ENCODE data around the gene PLAAT3. TPM values are rescaled to one million over a fixed set of nuclear protein-coding genes. Genes with fewer than 3 reads are reported as not detected.
"Not testable (repeated sequence)": the region's sequence is repeated elsewhere in the genome, so short reads cannot be mapped to it uniquely, and the experiment has no call there.

Gene PLAAT3
- total and polyA plus RNA-seq, 11 donors = 74.9 to 191 (median 126) TPM

- Histone ChIP-seq H3K9me3 (no peaks in the 10 kb centered on the region), H3K36me3 (no peaks in the 10 kb centered on the region), H3K27ac (peak overlapping the region in 1 of 12 donors; percentile 79), H3K4me1 (peaks cover 0 to 27% (median 0%) of the 10 kb centered on the region in 12 donors), H3K27me3 (no peaks in the 10 kb centered on the region), H3K4me3 (no peak overlapping the region)
- WGBS, 4 donors = 83 to 94% (median 88%) methylated on average over 1 of the region's 1 CpG
- intact Hi-C loops (cut with DNase I) = loop anchor here in 1 of 10 donors (5.0 kb wide), 1 partner anchor 144 kb away; no protein-coding TSS in a partner anchor
- no peak for DNase-seq
- ATAC-seq = peak in 3 of 4 donors; percentile 34 to 51 (median 43)
- no peak for TF ChIP-seq CTCF (IDR thresholded peaks at IDR 0.05)
- no peak for TF ChIP-seq POLR2A (IDR thresholded peaks at IDR 0.05)
Measured at GRCh38 chr11:63621071-63621470, 6.8 kb upstream of the PLAAT3 start.

GRCh38 chr11:63619967-63620366 is 5.7 kb upstream of the PLAAT3 start:
- no peaks in the 10 kb centered on the region for H3K27me3 ChIP-seq
- H3K4me1 ChIP-seq = peaks cover 0 to 27% (median 0%) of the 10 kb centered on the region in 12 donors
- no peak for DNase-seq
- no peak overlapping the region for H3K4me3 ChIP-seq
- no peak for ATAC-seq
- TF ChIP-seq CTCF (IDR thresholded peaks at IDR 0.05) = no peak
- no peak for TF ChIP-seq POLR2A (IDR thresholded peaks at IDR 0.05)
- WGBS, 4 donors = 44 to 56% (median 51%) methylated on average over 6 of the region's 6 CpGs
- no peak overlapping the region for H3K27ac ChIP-seq
- intact Hi-C loops (cut with DNase I) = loop anchor here in 2 of 10 donors (5.0 to 10.0 kb wide), 2 partner anchors 85 to 143 kb away; partner anchors contain the start of gene PLAAT4 (in 1 of the 2)
- H3K9me3 ChIP-seq = no peaks in the 10 kb centered on the region
- H3K36me3 ChIP-seq = no peaks in the 10 kb centered on the region

- intact Hi-C loops (cut with DNase I) = loop anchor here in 1 of 10 donors (10.0 kb wide), 1 partner anchor 83 kb away; the partner anchor contains the start of gene PLAAT4
- H3K36me3 ChIP-seq, H3K27ac ChIP-seq, H3K4me3 ChIP-seq, ATAC-seq, DNase-seq, H3K9me3 ChIP-seq, H3K27me3 ChIP-seq: not testable (repeated sequence)
- peaks cover 0 to 27% (median 5%) of the 10 kb centered on the region in 12 donors for H3K4me1 ChIP-seq
- 74 to 90% (median 86%) methylated on average over 5 of the region's 5 CpGs for WGBS, 4 donors
Measured at GRCh38 chr11:63617686-63618085, 3.5 kb upstream of the PLAAT3 start.

- TF ChIP-seq POLR2A (IDR thresholded peaks at IDR 0.05) = no peak
- intact Hi-C loops (cut with DNase I) = loop anchor here in 1 of 10 donors (10.0 kb wide), 1 partner anchor 82 kb away; the partner anchor contains the start of gene PLAAT4
- H3K4me1 ChIP-seq = peaks cover 0 to 31% (median 12%) of the 10 kb centered on the region in 12 donors
- no peaks in the 10 kb centered on the region for H3K27me3 ChIP-seq
- no peaks in the 10 kb centered on the region for H3K36me3 ChIP-seq
- no peak overlapping the region for H3K4me3 ChIP-seq
- no peak for DNase-seq
- ATAC-seq = no peak
- H3K9me3 ChIP-seq = no peaks in the 10 kb centered on the region
- no peak overlapping the region for H3K27ac ChIP-seq
- 86 to 94% (median 88%) methylated on average over 3 of the region's 3 CpGs for WGBS, 4 donors
Measured at GRCh38 chr11:63616953-63617352, 2.7 kb upstream of the PLAAT3 start.

GRCh38 chr11:63613517-63614135 is 607 bp downstream of the PLAAT3 start:
- Histone ChIP-seq H3K4me1 (peaks cover 10 to 49% (median 41%) of the 10 kb centered on the region in 12 donors), H3K9me3 (no peaks in the 10 kb centered on the region), H3K4me3 (peak overlapping the region; percentile 52 to 98 (median 89)), H3K36me3 (no peaks in the 10 kb centered on the region), H3K27ac (peak overlapping the region; percentile 75 to 95 (median 90)), H3K27me3 (no peaks in the 10 kb centered on the region)
- ATAC-seq = peak; percentile 44 to 73 (median 60)
- 0 to 1% (median 0%) methylated on average over 6 to 45 of the region's 45 CpGs for whole genome bisulfite sequencing, 4 donors
- intact Hi-C loops (cut with DNase I) = loop anchor here in 4 of 10 donors (1.0 to 10.0 kb wide), 6 partner anchors 36 to 79 kb away; partner anchors contain the start of genes PLAAT4 (in 2 of the 4) and ATL3 (in 1 of the 4)
- peak; percentile 61 to 72 (median 66) for DNase-seq
- TF ChIP-seq POLR2A (IDR thresholded peaks at IDR 0.05) (no peak), CTCF (IDR thresholded peaks at IDR 0.05) (no peak)

All from heart left ventricle (tissue), 16 donors.